KMS-11 (cell line): ENCODE data around the gene LSAMP.

ENCODE experiments used
- H2AFZ ChIP-seq: fragments of 200-600 bp; sonication (generic); 2 replicates; pipeline ENCODE4 v1.6.1; 2016; ENCODE audit warnings: antibody characterized with exemption, mixed run types, low read depth
- H3K27ac ChIP-seq: fragments of 200-600 bp; sonication (generic); 2 replicates; pipeline ENCODE4 v1.6.1; 2016; ENCODE audit warnings: mild to moderate bottlenecking, mixed run types
- H3K27me3 ChIP-seq: fragments of 200-600 bp; sonication (generic); 2 replicates; pipeline ENCODE4 v1.6.1; 2017; ENCODE audit warnings: mild to moderate bottlenecking, low read depth, mixed run types, moderate library complexity; ENCODE audit not compliant: insufficient read depth
- H3K36me3 ChIP-seq: fragments of 200-600 bp; sonication (generic); 2 replicates; pipeline ENCODE4 v1.6.1; 2017; ENCODE audit warnings: mild to moderate bottlenecking, mixed run types; ENCODE audit not compliant: insufficient read depth
- H3K4me1 ChIP-seq: fragments of 200-600 bp; sonication (generic); 2 replicates; pipeline ENCODE4 v1.6.1; 2016; ENCODE audit warnings: mild to moderate bottlenecking, low read depth, mixed run types; ENCODE audit not compliant: poor library complexity, severe bottlenecking
- H3K4me2 ChIP-seq: fragments of 200-600 bp; sonication (generic); 2 replicates; pipeline ENCODE4 v1.7.0; 2016; ENCODE audit warnings: mild to moderate bottlenecking, mixed run types
- H3K4me3 ChIP-seq: fragments of 200-600 bp; sonication (generic); IDR thresholded peaks from 2 replicates; pipeline ENCODE4 v1.6.1; 2017; ENCODE audit warnings: low read depth, low read length, mixed read lengths; ENCODE audit not compliant: insufficient read depth
- H3K79me2 ChIP-seq: fragments of 200-600 bp; sonication (generic); 2 replicates; pipeline ENCODE4 v1.6.1; 2016; ENCODE audit warnings: low read depth, mixed run types; ENCODE audit not compliant: insufficient read depth
- H3K9ac ChIP-seq: fragments of 200-600 bp; sonication (generic); 2 replicates; pipeline ENCODE4 v1.6.1; 2016; ENCODE audit warnings: mild to moderate bottlenecking, mixed run types
- H4K20me1 ChIP-seq: fragments of 200-600 bp; sonication (generic); 2 replicates; pipeline ENCODE4 v1.6.1; 2016; ENCODE audit warnings: mild to moderate bottlenecking, mixed run types; ENCODE audit not compliant: insufficient read depth
- TF ChIP-seq, protein P1 (sequence below): fragments of 200-600 bp; sonication (generic); conservative IDR thresholded peaks from 2 replicates; pipeline ENCODE4 v1.6.1; 2017; ENCODE audit warnings: low read depth, mild to moderate bottlenecking, antibody characterized with exemption, low read length, moderate library complexity, mixed read lengths

LSAMP gene

DNA sequence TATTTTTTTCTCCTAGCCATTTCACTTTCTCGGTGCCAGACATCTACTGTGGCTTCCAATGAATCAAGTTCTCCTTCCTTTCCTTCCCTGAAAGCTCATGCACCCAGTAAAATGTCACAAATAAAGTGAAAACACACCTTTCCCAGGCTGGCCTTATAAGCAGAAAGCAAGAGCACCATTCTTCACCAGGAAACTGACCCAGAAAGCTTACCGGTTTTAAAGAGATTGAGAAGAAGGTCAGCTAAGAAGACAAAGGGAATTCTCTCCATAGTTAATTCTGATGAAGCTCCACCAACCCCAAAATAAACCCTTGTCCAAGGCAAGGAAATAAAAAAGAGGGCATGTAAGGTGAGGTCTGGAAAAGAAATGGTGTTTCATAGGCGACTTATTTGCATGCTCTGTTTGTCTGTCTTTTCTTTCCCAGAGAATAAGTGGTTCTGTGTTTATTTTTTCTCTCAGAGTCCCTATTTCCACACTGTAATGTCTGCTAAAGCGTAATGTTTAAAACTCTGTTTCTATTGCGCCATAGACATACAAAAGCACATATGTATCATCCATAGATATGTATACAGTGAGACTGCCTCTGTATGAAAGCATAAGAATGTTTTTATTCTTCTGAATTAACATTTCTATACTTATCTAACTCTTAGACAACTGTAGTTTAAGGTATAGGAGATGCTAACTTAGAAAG lies 2.8 kb downstream of the LSAMP start:
- Histone ChIP-seq H3K36me3 (no peaks in the 10 kb centered on the region), H4K20me1 (no peaks in the 10 kb centered on the region), H3K27ac (no peak overlapping the region), H3K9ac (no peak overlapping the region), H3K4me3 (no peak overlapping the region), H2AFZ (no peak overlapping the region), H3K79me2 (no peaks in the 10 kb centered on the region), H3K4me2 (no peak overlapping the region), H3K27me3 (no peaks in the 10 kb centered on the region), H3K4me1 (no peaks in the 10 kb centered on the region)
- TF ChIP-seq, protein P1, sequence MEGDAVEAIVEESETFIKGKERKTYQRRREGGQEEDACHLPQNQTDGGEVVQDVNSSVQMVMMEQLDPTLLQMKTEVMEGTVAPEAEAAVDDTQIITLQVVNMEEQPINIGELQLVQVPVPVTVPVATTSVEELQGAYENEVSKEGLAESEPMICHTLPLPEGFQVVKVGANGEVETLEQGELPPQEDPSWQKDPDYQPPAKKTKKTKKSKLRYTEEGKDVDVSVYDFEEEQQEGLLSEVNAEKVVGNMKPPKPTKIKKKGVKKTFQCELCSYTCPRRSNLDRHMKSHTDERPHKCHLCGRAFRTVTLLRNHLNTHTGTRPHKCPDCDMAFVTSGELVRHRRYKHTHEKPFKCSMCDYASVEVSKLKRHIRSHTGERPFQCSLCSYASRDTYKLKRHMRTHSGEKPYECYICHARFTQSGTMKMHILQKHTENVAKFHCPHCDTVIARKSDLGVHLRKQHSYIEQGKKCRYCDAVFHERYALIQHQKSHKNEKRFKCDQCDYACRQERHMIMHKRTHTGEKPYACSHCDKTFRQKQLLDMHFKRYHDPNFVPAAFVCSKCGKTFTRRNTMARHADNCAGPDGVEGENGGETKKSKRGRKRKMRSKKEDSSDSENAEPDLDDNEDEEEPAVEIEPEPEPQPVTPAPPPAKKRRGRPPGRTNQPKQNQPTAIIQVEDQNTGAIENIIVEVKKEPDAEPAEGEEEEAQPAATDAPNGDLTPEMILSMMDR = no peak

DNA sequence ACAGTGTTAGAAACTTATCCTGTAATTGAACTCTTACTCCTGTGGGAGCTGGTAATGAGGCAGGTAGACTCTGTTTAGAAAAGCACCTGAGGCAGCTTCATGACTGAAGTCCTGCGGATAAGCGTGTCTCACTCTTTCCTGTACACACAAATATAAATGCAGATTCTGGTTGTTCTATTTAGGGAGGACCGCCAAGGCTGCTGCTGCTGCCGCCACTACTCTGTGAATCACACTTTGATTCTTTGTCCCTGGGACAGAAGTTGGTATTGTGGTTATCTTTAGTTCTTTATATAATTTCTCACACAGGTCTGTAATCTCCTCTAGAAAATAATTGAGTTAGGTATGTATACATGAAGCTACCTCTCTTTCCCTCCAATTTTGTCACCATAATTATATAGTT lies 3.6 kb downstream of the LSAMP start:
- Histone ChIP-seq H3K79me2 (no peaks in the 10 kb centered on the region), H4K20me1 (no peaks in the 10 kb centered on the region), H3K4me2 (no peak overlapping the region), H3K4me1 (no peaks in the 10 kb centered on the region), H3K27ac (no peak overlapping the region), H3K9ac (no peak overlapping the region), H3K36me3 (no peaks in the 10 kb centered on the region), H3K4me3 (no peak overlapping the region), H2AFZ (no peak overlapping the region), H3K27me3 (no peaks in the 10 kb centered on the region)
- TF ChIP-seq, protein P1 = no peak

DNA sequence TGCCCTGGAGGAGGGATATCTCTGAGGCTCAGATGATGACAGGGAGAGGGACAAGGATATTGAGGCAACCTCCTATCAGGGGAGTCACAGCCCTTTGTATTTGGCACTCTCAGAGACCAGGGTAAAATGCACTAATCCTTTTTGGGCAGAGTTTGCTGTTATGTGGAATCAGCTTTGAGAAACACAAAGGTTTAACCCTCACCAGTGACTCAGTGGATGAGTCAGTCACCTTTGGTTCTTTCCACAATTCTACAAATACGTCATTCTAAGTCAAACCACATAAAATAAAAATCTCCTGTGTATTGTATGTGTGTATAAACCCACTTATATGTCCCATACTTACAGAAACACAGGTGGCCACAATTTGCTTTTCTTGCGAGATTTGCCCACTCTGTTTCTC lies 5.1 kb downstream of the LSAMP start:
- TF ChIP-seq, protein P1 = no peak

DNA sequence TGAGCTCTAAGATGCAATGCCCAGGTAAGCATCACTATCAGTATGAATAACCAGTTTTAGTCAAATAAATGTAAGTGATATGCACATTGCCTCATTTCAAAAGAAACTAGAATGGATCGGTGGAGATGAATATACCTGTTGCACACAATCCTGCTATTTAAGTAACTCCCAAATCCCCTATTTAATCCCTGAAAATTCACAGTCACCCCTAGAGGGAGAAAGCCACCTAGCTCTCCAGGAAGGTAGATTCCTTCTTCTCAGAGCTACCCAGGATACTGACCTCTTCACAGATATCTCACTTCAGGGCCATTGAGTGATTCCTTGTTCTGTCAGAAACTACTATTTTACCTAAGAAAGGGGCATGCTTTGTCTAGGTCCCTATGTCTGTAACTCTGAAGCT lies 11.7 kb downstream of the LSAMP start:
- Histone ChIP-seq H4K20me1 (no peaks in the 10 kb centered on the region), H3K4me1 (no peaks in the 10 kb centered on the region), H3K9ac (no peak overlapping the region), H2AFZ (no peak overlapping the region), H3K36me3 (no peaks in the 10 kb centered on the region), H3K27me3 (no peaks in the 10 kb centered on the region), H3K4me3 (no peak overlapping the region), H3K27ac (no peak overlapping the region), H3K79me2 (no peaks in the 10 kb centered on the region), H3K4me2 (no peak overlapping the region)
- TF ChIP-seq, protein P1 = no peak

More for the DNA sequence above, 5.1 kb downstream of the LSAMP start:
- no peak overlapping the region for H3K4me3 ChIP-seq
- no peaks in the 10 kb centered on the region for H3K27me3 ChIP-seq
- H3K4me1 ChIP-seq = no peaks in the 10 kb centered on the region
- H3K79me2 ChIP-seq = no peaks in the 10 kb centered on the region
- H3K27ac ChIP-seq = no peak overlapping the region
- H2AFZ ChIP-seq = no peak overlapping the region
- no peak overlapping the region for H3K4me2 ChIP-seq
- H3K36me3 ChIP-seq = no peaks in the 10 kb centered on the region
- no peak overlapping the region for H3K9ac ChIP-seq
- H4K20me1 ChIP-seq = no peaks in the 10 kb centered on the region
